Upper lobe of left lung (tissue), 4 donors: ENCODE data around the gene ZBTB46.

Source experiments
- CTCF ChIP-seq, 6 experiments: fragments of 450-650 bp in 4 of 6; fragments of 200-600 bp in 2 of 6; sonication (generic) in 2 of 6; IDR thresholded peaks; one replicate each; pipeline ENCODE4 v1.5.1; 2016 to 2019; ENCODE audit warnings: antibody characterized with exemption in 6 of 6
- POLR2AphosphoS5 ChIP-seq, 2 donors: sonication (generic); formaldehyde crosslinking; IDR thresholded peaks; one replicate each; pipeline ENCODE4 v1.5.1; 2017; ENCODE audit warnings: antibody characterized with exemption in 2 of 2

GRCh38 chr20:63738687-63739129 is 92.4 kb downstream of the ZBTB46 start:
- no peak for TF ChIP-seq CTCF (IDR thresholded peaks at IDR 0.05)
- no peak for TF ChIP-seq POLR2AphosphoS5 (IDR thresholded peaks at IDR 0.05)
